ENCODE data around the gene SRMS.
"Not testable (repeated sequence)": the region's sequence is repeated elsewhere in the genome, so short reads cannot be mapped to it uniquely, and the experiment has no call there.

The SRMS gene

DNA sequence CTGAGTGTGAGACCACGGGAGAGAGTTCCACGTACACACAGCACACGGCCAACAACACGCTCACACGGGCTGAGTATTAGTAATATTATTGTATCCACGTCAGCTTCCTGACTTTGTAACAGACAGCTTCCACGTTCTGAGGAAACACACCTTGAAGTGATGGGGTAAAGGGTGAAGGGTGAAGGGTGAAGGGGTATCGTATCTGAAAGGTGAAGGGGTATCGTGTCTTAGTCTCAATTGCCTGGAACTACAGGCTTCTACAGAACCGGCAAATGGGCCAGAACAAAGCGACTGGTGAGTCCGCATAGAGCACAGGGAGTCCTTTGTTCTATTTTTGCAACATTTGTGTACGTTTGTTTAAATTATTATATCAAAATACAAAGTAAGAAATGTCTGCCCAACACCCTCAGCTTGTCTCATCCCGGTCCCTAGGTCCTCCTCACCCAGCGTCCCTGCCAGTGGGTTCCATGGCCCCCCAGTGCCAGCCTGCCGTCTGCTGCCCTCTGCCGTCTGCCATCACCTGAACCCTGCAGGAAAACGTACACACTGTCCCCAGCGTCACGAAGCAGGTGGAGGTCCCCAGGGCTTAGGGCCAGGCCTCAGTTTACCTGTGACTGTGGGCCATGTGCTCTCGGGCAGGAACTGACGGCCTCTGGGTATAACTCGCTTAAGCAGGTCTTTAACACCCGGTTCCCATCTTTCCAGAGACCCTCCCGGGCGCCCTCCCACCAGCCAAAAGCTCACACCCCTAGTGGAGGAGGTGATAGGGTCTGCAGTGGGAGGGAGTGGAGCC lies 30.9 kb upstream of the SRMS start:
- DNase-seq (ENCODE audit: low read depth, low spot score): no peak

DNA sequence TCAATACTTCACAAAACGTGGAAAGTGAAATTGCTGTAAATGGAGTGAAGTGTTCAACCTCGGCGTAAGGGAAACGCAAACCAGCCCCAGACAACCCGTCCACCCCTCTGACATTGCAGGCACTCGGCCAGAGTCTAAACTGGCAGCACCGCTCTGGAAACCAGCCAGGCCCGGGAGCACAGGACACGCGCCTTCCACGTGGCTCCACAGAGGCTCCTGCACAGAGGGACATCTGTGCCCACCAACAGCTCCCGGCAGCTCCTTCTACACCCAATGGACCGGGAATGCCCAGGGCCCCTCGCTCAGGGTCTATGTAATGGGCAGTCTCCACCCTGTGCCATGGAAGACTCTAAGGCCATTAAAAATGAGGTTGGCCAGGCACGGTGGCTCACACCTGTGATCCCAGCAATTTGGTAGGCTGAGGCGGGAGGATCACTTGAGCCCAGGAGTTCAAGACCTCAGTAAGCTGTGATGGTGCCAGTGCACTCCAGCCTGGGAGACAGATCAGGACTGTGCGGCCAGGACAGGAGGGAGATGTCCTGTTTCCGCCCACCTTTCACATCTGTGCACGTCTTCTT lies 29.9 kb upstream of the SRMS start:
- no peak for DNase-seq (ENCODE audit: low read depth, low spot score)

DNA sequence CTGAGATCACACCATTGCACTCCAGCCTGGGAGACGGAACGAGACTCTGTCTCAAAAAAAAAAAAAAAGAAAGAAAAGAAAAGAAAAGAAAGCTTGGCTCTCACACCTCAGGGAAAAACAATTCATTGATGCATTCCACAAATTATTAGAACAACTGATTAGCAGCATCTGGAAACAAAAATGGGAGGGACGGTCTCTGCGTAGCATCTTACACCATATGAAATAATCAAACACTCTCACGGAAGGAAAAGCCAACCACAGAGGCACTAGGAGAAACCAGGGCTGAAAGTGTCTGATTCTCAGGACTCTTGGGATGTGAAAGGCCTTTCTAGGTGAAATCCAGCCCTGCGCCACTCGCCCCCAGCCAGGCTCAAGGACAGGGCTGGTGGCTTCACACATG lies 28.8 kb upstream of the SRMS start:
- DNase-seq (ENCODE audit: low read depth, low spot score): no peak

DNA sequence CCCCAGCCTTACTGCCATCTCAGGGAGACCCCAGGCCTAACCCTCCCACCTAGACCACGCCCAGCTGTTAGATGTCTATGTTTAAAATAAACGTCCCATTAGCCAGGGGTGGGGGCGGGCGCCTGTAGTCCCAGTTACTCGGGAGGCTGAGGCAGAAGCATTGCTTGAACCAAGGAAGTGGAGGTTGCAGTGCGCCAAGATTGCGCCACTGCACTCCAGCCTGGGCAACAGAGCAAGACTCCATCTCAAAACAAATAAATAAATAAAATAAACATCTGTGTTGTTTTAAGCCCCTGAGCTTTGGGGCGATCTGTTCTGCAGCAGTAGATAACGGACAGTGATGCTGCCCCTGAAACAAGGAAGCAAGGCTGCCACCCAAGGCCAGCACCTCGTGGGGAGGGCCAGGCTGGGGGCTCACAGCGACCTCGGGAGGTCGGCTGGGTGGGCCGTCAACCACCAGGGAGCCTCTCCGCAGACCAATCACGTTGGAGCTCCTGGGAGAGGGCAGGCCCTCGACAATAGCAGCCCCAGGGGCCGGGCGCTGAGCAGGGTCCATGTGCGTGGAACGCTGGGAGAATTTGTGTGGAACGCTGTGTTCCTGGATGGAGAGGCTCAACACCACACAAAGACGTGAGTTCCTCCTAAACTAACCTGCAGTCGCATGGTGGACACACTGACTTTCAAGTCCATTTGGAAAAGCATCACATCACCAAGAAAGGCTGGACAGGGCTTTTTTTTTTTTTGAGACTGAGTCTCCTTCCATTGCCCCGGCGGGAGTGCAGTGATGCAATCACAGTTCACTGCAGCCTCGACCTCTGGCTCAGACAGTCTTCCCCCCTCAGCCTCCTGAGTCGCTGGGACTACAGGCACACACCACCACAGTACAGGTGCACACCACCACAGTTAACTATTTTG lies 27.5 kb upstream of the SRMS start:
- DNase-seq (ENCODE audit: low read depth, low spot score): no peak

DNA sequence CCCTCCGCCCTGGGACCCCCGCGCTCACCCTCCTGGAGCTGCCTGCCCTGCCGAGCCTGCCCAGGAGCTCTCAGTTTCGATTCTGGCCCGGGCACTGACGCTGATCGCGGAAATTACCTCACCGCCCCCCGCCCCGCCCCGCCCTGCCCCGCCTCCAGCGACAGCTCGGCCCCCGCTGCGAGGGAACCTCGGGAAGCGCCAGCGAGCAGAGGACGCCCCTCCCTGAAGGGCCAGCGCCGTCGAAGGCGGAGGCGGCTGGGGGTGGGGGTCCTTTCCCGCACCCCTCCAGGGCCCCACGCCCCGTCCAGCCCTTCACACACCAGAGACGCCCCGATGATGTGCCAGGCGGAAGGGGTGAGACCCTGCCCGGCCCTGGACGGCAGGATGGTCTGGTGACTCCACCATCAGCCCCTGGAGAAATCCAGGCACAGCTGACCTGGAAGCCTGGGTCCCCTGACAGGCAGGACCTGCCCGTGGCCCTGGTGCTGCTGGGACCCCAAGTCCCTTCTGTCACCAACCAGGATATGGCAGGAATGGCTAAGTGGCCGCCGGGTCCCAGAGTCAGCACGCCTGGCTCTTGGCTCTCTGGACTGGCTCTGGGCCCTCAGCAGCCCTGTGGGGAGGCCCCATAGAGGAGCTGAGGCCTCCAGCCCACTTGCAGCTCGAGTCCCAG lies 26.7 kb upstream of the SRMS start, which contains the start of gene HELZ2:
HELZ2 (minus strand) TSS at position 84 of the 673 bp plus-strand sequence. CDS start 1,854 bp downstream, outside the sequence.
- DNase-seq (ENCODE audit: low read depth, low spot score): no peak

DNA sequence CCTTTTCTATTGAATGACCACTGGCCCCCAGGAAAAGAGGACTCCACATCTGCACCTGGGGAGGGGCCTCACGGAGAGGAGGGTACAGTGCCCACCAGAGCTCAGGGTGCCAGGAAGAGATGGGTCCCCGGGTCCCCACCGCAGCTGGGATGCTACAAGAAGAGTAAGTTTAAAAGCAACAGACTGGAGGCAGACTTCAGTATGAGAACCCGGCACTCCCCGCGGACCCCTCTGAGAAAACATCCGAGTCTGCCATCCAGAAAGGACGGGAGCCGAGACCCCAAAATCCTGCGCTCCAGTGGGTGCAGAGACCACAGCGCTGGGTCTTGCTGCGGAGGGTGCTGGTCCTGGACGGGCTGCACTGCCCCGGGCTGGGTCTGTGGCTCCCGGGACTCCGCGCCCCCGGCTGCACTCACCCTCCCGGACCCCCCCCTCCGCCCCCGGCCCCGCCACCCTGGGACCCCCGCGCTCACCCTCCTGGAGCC lies 26.1 kb upstream of the SRMS start:
- no peak for DNase-seq (ENCODE audit: low read depth, low spot score)

DNA sequence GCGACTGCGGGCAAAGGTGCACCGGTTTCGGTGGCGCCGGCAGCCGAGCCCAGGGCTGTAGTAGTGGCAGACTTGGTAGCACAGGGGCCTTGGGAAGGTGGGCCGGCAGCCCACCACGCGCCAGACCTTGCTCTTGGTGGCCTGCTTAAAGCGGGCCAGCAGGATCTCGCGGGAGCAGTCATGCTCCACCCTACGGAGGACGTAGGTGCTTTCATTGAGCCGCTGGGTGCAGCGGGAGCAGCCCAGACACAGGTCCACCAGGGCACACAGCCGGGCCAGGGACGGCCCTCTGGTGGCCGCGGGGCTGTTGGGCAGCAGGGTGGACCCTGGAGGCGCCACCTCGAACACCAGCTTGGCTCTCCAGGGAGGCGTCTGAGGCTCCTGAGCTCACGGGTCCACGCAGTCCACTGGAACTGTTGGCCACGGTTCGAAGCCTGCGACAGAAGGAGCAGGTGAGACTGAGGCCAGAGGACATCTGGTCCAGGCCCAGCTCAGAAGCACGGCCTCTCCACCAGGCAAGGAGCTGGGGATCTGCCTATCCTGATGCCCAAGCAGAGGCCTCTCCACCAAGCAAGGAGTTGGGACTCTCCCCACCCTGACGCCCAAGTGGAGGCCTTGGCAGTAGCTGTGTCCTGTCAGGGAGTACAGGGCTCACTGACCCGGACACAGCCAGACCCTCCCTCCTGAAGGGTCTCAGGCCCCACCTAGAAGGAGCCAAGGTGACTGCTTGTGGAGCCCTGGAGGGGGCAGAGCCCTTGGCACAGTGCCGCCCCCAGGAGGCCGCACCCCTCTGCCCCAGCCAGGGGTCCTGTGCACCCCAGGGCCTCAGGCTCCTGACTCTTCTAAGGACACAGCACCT lies 25.5 kb upstream of the SRMS start:
- no peak for DNase-seq (ENCODE audit: low read depth, low spot score)

DNA sequence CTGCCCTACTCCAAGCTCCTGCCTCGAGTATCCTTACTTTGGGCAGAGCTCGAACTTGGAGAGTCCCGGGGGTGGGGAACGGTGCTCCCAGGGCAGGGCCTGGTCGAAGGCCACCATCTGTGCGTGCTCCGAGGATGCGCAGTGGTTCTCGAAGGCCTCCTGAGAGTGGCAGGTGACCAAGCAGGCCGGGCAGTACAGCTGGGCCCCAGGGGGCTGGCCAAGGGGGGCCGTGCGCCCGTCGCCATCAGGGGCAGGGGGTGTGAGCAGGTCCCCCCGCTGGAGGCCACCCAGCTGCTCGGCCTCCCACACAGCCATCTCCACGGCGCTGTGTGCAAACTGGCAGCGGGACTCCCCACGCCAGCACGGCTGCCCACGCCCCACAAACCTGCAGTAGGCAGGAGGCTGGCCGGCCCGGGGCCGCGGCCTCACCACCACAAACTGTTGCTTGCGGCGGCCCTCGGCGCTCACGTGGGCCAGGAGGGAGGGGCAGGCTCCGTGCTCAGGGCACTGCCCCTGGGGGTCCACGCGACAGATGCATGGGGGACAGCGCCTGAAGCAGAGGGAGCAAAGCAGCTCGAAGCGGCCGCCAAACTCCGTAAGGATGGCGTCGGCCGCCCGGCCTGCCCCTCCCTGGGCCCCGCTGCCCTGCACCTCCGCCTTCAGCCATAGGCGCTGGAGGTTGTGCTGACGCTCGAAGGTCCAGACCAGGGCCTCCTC lies 24.7 kb upstream of the SRMS start:
- no peak for DNase-seq (ENCODE audit: low read depth, low spot score)

DNA sequence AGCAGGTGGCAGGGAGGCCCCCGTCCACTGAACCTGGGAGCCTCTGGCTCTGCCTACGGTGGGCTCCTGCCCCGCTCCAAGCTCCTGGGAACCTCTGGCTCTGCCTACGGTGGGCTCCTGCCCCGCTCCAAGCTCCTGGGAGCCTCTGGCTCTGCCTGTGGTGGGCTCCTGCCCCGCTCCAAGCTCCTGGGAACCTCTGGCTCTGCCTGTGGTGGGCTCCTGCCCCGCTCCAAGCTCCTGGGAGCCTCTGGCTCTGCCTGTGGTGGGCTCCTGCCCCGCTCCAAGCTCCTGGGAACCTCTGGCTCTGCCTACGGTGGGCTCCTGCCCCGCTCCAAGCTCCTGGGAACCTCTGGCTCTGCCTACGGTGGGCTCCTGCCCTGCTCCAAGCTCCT lies 23.5 kb upstream of the SRMS start:
- not testable (repeated sequence) for DNase-seq (ENCODE audit: low read depth, low spot score)

DNA sequence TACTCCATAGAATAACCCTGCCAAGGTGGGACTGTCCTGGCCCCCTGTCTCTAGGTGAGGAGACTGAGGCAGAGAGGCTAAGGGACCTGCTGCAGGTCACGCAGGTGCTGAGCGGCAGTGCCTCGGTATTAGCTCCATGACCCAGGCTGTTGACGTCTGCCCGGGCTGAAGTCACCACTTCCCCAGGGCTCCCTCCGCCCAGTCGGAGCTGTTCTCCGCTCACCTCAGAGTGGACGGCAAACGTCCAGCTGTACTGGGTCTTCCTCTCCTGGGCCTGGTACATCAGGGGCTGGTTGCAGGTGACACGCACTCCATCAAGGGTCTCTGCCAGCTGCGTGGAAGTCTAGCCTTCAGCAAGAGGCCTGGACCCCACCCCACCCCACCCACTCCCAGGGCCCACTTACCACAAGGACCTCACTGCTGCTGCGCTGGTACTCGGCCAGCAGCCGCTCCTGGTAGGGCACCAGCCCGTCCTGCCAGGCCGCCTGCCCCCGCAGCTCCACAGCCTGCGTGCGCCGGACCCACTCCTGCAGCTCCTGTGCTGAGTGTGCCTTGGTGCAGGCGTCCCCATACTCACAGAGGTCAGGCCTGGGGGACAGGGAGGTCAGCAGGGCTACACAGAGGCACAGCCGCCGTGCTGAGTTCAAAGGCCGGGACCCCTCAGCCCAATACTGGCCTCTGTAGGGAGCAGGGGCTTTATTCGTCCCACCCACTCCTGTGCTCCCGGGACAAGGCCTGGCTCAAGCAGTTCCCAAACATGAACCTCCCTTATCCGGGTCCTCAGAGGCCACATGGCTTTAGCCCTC lies 22.9 kb upstream of the SRMS start:
- DNase-seq (ENCODE audit: low read depth, low spot score): no peak

DNA sequence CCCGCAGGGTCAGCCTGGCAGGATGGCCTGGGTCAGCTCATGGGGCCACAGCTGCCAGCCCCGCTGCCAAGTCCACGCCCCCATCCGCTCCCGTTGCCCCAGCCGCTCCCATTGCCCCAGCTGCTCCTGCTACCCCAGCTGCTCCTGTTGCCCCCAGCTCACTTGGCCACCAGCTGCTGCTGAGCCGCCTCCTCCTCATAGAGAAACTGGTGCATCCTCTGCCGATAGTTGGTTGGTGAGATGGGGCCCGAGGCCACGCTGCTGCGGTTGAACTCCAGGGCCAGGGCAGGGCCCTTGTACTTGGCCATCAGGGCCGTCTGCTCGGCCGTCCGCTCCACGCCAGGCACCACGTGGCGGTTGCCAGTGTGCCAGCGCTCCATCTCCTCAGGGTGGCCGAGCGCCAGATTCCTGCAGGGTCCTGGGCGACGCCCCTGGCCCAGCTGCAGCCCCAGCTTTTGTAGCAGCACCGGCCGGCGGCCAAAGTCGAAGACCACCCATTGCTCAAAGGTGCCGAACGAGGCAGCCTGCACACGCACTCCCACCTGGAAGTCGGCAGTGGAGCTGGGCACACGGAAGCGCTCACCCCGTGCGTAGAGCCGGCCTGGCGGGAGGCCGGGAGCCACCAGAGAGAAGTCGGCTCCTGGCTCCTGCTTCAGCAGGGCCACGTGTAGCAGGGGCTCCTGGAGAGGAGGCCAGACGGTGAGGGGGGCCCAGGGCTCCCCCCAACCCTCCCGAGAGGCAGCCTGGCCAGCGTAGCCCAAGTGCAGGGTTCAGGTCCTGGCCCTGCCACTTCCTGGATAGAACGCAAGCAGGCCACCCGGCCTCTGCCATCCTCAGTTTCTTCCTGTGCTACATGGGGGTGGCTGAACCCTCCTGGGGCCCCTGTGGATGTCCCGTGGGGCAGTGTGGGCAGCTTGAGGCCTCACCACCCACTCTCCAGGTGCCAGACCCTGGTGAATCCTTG lies 21.7 kb upstream of the SRMS start:
- no peak for DNase-seq (ENCODE audit: low read depth, low spot score)

DNA sequence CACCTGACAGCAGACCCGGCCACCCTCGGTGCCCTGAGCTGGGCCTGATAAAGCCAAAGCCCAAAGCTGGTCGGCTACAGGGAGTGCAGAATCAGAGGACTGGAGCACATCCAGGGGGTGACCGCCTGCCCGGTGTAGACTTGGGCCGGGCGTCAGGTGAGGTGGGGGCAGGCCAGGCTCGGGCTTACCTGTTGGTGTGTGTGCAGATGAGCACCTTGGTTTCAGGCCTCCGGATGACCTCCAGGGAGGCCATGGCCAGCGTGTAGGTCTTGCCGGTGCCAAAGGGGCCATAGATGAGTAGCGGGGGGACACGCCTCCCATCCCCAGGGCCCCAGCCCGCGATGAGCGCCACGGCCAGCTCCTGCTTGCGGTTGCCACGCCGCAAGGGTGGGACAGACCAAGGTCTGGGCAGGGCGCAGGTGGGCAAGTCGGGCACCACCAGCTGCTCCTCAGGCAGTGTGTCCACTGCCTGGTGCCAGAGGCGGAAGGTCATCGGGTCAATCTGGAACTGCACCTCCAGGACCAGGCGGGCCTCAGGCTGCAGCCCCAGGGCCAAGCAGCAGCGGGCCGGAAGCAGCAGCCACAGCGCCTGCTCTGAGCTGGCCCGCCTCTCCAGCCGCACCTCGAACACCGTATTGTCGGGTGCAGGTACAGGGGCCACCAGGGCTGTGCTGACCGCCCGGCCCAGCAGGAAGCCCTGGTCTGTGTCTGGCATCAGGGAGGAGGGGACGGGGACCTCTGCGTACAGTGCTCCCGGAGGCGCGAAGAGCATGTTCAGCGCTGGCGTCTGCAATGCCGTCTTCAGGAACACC lies 20.8 kb upstream of the SRMS start:
- no peak for DNase-seq (ENCODE audit: low read depth, low spot score)

DNA sequence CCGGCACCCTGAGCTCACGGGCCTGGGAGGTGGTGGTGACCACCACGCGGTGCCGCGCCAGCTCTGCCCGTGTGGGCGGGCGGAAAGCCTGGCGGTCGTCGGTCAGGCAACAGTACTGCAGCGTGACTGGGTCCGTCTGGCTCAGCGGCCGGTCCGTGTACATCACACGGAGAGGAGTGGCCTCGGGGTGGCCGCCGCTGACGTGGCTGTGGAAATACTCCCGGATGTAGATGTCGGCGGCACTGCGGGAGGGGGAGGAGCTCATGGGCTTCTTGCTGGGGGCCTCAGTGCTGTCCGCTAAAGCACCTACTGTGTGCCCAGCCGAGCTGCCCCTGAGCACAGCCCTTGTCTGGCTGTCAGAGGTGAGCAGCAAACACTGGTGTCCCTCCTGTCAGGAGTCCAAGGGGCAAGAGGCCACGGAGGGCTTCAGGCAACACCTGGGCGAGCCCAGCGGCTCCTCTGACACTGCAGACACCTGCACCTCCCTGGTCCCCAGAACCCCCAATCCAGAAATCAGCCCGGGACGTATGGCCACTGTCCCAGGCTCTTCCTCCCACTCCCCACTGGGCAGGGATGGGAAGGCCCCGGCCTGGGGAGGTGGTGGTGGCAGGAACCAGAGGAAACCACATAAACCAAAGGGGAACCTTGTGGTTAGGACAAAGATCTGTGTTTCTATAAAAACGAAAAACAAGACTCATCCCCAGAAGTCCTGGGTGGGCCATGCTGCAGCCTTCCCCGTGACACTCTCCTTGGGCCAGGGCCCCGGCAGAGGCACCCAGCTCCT lies 20.0 kb upstream of the SRMS start:
- no peak for DNase-seq (ENCODE audit: low read depth, low spot score)

DNA sequence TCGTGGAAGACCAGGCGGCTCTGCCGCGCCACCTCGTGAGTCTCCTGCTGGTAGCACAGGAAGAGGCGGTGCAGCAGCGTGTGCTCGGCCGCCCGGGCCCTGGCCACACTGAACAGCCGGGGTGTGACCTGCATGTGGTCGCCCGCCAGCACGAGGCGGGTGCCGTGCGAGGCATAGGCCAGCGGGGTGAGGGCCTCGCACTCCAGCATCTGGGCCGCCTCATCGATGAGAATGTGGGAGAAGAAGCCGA lies 19.5 kb upstream of the SRMS start:
- DNase-seq (ENCODE audit: low read depth, low spot score): no peak

DNA sequence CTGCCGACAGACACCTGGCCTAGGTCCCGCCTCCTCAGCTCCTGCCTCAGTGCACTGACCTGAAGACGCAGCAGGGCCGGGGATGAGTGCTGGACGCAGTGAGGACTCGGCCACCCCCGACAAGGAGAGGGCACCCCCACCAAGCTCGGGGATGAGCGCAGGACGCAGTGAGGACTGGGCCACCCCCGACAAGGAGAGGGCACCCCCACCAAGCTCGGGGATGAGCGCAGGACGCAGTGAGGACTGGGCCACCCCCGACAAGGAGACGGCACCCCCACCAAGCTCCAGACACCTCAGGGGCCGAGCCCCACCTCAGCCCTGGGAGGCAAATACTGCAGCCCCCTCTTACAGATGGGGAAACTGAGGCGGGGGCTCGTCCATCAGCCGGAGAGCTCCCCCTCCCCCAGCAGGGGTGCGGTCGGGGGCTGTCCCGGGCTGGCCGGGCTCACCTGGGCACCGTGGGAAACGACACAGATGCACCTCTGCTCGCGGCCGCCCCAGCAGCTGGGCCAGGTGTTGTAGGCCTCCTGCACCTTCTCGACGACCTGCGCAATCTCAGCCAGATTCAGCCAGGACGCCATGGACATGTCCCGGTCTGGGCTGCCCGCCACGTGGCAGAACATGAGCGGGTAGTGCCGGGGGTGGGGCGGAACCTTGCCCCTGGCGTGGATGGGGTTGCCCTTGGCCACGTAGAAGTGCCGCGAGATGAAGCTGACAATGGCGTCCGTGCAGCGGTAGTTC lies 19.0 kb upstream of the SRMS start:
- DNase-seq (ENCODE audit: low read depth, low spot score): no peak
